Right atrium auricular region (tissue), 2 donors: ENCODE results near the gene ORM1. TPM values are rescaled to one million over a fixed set of nuclear protein-coding genes. Genes with fewer than 3 reads are reported as not detected.

Source experiments
- DNase-seq: peaks from one replicate; pipeline ENCODE4 v3.0.0-alpha.2; 2019; ENCODE audit warnings: low spot score
- H3K27ac ChIP-seq, 2 donors: fragments of 200-600 bp; sonication (generic); 1 replicate in 1 of 2; 2 replicates in 1 of 2; pipeline ENCODE4 v1.5.1; 2016 to 2019
- H3K27me3 ChIP-seq, 2 donors: fragments of 200-600 bp; sonication (generic); one replicate each; pipeline versions ENCODE4 v1.5.1 to v1.6.0; 2017 to 2019
- H3K36me3 ChIP-seq: fragments of 200-600 bp; sonication (generic); one replicate; pipeline ENCODE4 v1.5.1; 2016
- H3K4me1 ChIP-seq, 2 donors: fragments of 200-600 bp; sonication (generic); one replicate each; pipeline versions ENCODE4 v1.5.1 to v1.6.0; 2017 to 2019
- H3K4me3 ChIP-seq, 2 donors: fragments of 200-600 bp; sonication (generic); 1 replicate in 1 of 2; 2 replicates in 1 of 2; pipeline ENCODE4 v1.5.1; 2017 to 2019; ENCODE audit warnings: mild to moderate bottlenecking in 1 of 2, moderate library complexity in 1 of 2
- H3K9me3 ChIP-seq, 2 donors: fragments of 200-600 bp; sonication (generic); one replicate each; pipeline ENCODE4 v1.5.1; 2019
- CTCF ChIP-seq, 2 donors: fragments of 200-600 bp; sonication (generic); IDR thresholded peaks; one replicate each; pipeline ENCODE4 v1.5.1; 2019; ENCODE audit warnings: antibody characterized with exemption in 2 of 2
- total RNA-seq, 2 donors: library from RNA; depleted of rRNA; stranded (reverse); fragments of >200 nt; gene quantifications; one replicate each; pipeline ENCODE4 v1.1.0, GENCODE V29; 2016

The ORM1 gene
- total RNA-seq, 2 donors from 2014 or later, result not detected

GRCh38 chr9:114286146-114286679, 36.7 kb upstream of the ORM1 start:
- Histone ChIP-seq H3K27me3 (no peaks in the 10 kb centered on the region), H3K9me3 (no peaks in the 10 kb centered on the region), H3K4me1 (peaks cover 0 to 8% of the 10 kb centered on the region in 2 donors), H3K36me3 (no peaks in the 10 kb centered on the region), H3K4me3 (no peak overlapping the region), H3K27ac (no peak overlapping the region)
- no peak for DNase-seq
- no peak for TF ChIP-seq CTCF (IDR thresholded peaks at IDR 0.05)

- Histone ChIP-seq H3K4me3 (no peak overlapping the region), H3K27ac (no peak overlapping the region), H3K9me3 (no peaks in the 10 kb centered on the region), H3K27me3 (no peaks in the 10 kb centered on the region), H3K4me1 (no peaks in the 10 kb centered on the region), H3K36me3 (no peaks in the 10 kb centered on the region)
- TF ChIP-seq CTCF (IDR thresholded peaks at IDR 0.05), result no peak
- no peak for DNase-seq
These were observed 35.7 kb upstream of the ORM1 start for GRCh38 chr9:114287001-114287762.

GRCh38 chr9:114287763-114288192, 35.1 kb upstream of the ORM1 start:
- no peak overlapping the region for H3K27ac ChIP-seq
- H3K27me3 ChIP-seq, result no peaks in the 10 kb centered on the region
- H3K9me3 ChIP-seq, result no peaks in the 10 kb centered on the region
- H3K36me3 ChIP-seq, result no peaks in the 10 kb centered on the region
- H3K4me3 ChIP-seq, result no peak overlapping the region
- no peaks in the 10 kb centered on the region for H3K4me1 ChIP-seq
- DNase-seq, result no peak
- TF ChIP-seq CTCF (IDR thresholded peaks at IDR 0.05), result no peak

- Histone ChIP-seq H3K36me3 (no peaks in the 10 kb centered on the region), H3K4me1 (no peaks in the 10 kb centered on the region), H3K27ac (no peak overlapping the region), H3K9me3 (no peaks in the 10 kb centered on the region), H3K4me3 (no peak overlapping the region), H3K27me3 (no peaks in the 10 kb centered on the region)
- TF ChIP-seq CTCF (IDR thresholded peaks at IDR 0.05), result no peak
- DNase-seq, result no peak
These were observed 34.5 kb upstream of the ORM1 start for GRCh38 chr9:114288193-114289091.

GRCh38 chr9:114289106-114289505, 33.8 kb upstream of the ORM1 start:
- TF ChIP-seq CTCF (IDR thresholded peaks at IDR 0.05), result no peak
- Histone ChIP-seq H3K27me3 (no peaks in the 10 kb centered on the region), H3K4me1 (no peaks in the 10 kb centered on the region), H3K27ac (no peak overlapping the region), H3K9me3 (no peaks in the 10 kb centered on the region), H3K4me3 (no peak overlapping the region), H3K36me3 (no peaks in the 10 kb centered on the region)
- no peak for DNase-seq
